H1 (cell line): ENCODE results near the gene ZCRB1.

Experiments
- BCL11A ChIP-seq, 2 experiments: IDR thresholded peaks; one replicate each; pipeline ENCODE4 v1.6.1; 2011; ENCODE audit warnings: low read depth in 2 of 2, low read length in 2 of 2, mild to moderate bottlenecking in 2 of 2
- EZH2 ChIP-seq: fragments of 200-600 bp; sonication (generic); IDR thresholded peaks from 2 replicates; pipeline ENCODE4 v1.7.1; 2012; ENCODE audit warnings: low read depth, mild to moderate bottlenecking, moderate library complexity, low read length, inconsistent platforms; ENCODE audit not compliant: severe bottlenecking
- GTF2F1 ChIP-seq: IDR thresholded peaks from 2 replicates; pipeline ENCODE4 v1.6.1; 2012; ENCODE audit warnings: low read depth, low read length, improper control_type of control experiment, borderline replicate concordance
- NRF1 ChIP-seq: IDR thresholded peaks from 2 replicates; pipeline ENCODE4 v1.6.1; 2011; ENCODE audit warnings: mild to moderate bottlenecking, low read depth, low read length, improper control_type of control experiment
- RAD21 ChIP-seq, 2 experiments: IDR thresholded peaks in 1 of 2; conservative IDR thresholded peaks in 1 of 2; 2 replicates each; pipeline ENCODE4 v1.6.1; 2011; ENCODE audit warnings: low read depth in 2 of 2, low read length in 2 of 2, improper control_type of control experiment in 1 of 2, inconsistent platforms in 1 of 2, mild to moderate bottlenecking in 1 of 2, moderate library complexity in 1 of 2
- RFX5 ChIP-seq: IDR thresholded peaks from 2 replicates; pipeline ENCODE4 v1.6.1; 2011; ENCODE audit warnings: low read depth, low read length, improper control_type of control experiment, borderline replicate concordance
- SP2 ChIP-seq: IDR thresholded peaks from 2 replicates; pipeline ENCODE4 v1.6.1; 2012; ENCODE audit warnings: mild to moderate bottlenecking, low read length, inconsistent platforms
- TBP ChIP-seq: IDR thresholded peaks from 2 replicates; pipeline ENCODE4 v1.6.1; 2011; ENCODE audit warnings: low read depth, low read length, improper control_type of control experiment
- YY1 ChIP-seq: IDR thresholded peaks from 2 replicates; pipeline ENCODE4 v1.6.1; 2011; ENCODE audit warnings: low read depth, mild to moderate bottlenecking, low read length
- ZNF274 ChIP-seq: IDR thresholded peaks from 2 replicates; pipeline ENCODE4 v1.7.0; 2012; ENCODE audit warnings: low read length, borderline replicate concordance; ENCODE audit errors: extremely low read depth
- TF ChIP-seq, protein P1 (sequence below), 3 experiments: IDR thresholded peaks; 1 replicate in 2 of 3; 2 replicates in 1 of 3; pipeline versions ENCODE4 v1.5.1 to v1.6.1; 2011; ENCODE audit warnings: low read length in 3 of 3, mild to moderate bottlenecking in 3 of 3, inconsistent platforms in 2 of 3, low read depth in 1 of 3, moderate library complexity in 1 of 3; ENCODE audit not compliant: insufficient read depth in 1 of 3; ENCODE audit errors: control extremely low read depth in 1 of 3
- TF ChIP-seq, protein P2 (sequence below): IDR thresholded peaks from 2 replicates; pipeline ENCODE4 v1.6.1; 2011; ENCODE audit warnings: low read length, improper control_type of control experiment
- TF ChIP-seq, protein P3 (sequence below): IDR thresholded peaks from 2 replicates; pipeline ENCODE4 v1.6.1; 2012; ENCODE audit warnings: inconsistent platforms
- TF ChIP-seq, protein P4 (sequence below): IDR thresholded peaks from 2 replicates; pipeline ENCODE4 v1.6.1; 2011; ENCODE audit warnings: low read depth, mild to moderate bottlenecking, low read length; ENCODE audit not compliant: insufficient read depth

DNA sequence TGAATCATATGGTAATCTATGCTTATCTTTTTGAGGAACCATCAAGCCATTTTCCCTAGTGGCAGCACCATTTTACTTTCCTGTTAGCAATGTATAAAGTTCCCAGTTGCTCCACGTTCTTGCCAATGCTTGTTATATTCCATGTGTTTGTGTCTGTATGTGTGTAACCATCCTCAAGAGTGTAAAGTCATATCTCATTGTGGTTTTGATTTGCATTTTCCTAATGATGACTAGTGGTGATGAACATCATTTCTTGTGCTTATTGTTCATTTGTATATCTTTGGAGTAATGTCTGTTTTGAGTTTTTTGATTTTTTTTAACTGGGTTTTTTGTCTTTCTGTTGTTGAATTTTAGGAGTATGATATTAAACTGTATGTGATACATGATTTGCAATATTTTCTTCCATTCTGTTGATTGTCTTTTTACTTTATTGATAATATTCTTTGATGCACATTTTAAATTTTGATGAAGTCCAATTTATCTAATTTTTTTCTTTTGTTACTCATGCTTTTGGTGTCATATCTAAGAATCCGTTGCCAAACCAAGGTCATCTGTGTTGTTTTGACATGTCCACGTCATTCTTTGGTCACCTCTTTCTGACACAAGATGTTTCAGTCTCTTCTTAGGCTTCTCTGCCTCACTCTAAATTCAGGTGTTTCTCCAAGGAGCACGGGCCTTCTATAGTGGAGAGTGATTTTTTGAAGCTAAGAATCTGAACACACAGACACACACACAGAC lies 36.2 kb upstream of the ZCRB1 start:
- TF ChIP-seq RAD21 (IDR thresholded peaks at IDR 0.05 in 1 of 2, conservative IDR thresholded peaks at IDR 0.05 in 1 of 2; ENCODE audit: low read depth in 2 of 2, low read length in 2 of 2) (no peak), BCL11A (IDR thresholded peaks at IDR 0.05; ENCODE audit: low read depth in 2 of 2, low read length in 2 of 2) (no peak), TBP (no peak), YY1 (no peak), ZNF274 (no peak), RFX5 (no peak), EZH2 (no peak), NRF1 (no peak), SP2 (no peak), GTF2F1 (no peak)
- TF ChIP-seq, protein P1, sequence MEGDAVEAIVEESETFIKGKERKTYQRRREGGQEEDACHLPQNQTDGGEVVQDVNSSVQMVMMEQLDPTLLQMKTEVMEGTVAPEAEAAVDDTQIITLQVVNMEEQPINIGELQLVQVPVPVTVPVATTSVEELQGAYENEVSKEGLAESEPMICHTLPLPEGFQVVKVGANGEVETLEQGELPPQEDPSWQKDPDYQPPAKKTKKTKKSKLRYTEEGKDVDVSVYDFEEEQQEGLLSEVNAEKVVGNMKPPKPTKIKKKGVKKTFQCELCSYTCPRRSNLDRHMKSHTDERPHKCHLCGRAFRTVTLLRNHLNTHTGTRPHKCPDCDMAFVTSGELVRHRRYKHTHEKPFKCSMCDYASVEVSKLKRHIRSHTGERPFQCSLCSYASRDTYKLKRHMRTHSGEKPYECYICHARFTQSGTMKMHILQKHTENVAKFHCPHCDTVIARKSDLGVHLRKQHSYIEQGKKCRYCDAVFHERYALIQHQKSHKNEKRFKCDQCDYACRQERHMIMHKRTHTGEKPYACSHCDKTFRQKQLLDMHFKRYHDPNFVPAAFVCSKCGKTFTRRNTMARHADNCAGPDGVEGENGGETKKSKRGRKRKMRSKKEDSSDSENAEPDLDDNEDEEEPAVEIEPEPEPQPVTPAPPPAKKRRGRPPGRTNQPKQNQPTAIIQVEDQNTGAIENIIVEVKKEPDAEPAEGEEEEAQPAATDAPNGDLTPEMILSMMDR (IDR thresholded peaks at IDR 0.05; ENCODE audit: control extremely low read depth in 1 of 3, insufficient read depth in 1 of 3, low read depth in 1 of 3, low read length in 3 of 3) = no peak
- TF ChIP-seq, protein P2, sequence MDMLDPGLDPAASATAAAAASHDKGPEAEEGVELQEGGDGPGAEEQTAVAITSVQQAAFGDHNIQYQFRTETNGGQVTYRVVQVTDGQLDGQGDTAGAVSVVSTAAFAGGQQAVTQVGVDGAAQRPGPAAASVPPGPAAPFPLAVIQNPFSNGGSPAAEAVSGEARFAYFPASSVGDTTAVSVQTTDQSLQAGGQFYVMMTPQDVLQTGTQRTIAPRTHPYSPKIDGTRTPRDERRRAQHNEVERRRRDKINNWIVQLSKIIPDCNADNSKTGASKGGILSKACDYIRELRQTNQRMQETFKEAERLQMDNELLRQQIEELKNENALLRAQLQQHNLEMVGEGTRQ = no peak
- TF ChIP-seq, protein P3, sequence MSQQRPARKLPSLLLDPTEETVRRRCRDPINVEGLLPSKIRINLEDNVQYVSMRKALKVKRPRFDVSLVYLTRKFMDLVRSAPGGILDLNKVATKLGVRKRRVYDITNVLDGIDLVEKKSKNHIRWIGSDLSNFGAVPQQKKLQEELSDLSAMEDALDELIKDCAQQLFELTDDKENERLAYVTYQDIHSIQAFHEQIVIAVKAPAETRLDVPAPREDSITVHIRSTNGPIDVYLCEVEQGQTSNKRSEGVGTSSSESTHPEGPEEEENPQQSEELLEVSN = no peak
- TF ChIP-seq, protein P4, sequence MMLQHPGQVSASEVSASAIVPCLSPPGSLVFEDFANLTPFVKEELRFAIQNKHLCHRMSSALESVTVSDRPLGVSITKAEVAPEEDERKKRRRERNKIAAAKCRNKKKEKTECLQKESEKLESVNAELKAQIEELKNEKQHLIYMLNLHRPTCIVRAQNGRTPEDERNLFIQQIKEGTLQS = no peak
